Mesenchymal stem cell (in vitro differentiated cells and primary cell): ENCODE results near the gene PDZK1IP1.

Experiments used
- DNase-seq: peaks from one replicate; pipeline ENCODE4 v3.0.0-alpha.2; 2013
- H2AFZ ChIP-seq: one replicate; pipeline ENCODE4 v1.6.1; 2013; ENCODE audit warnings: low read depth, mild to moderate bottlenecking, control low read depth, inconsistent platforms, low read length, moderate library complexity
- H2AK5ac ChIP-seq: 2 replicates; pipeline ENCODE4 v1.6.1; 2013; ENCODE audit warnings: low read length, moderate library complexity, mild to moderate bottlenecking, inconsistent platforms; ENCODE audit not compliant: severe bottlenecking
- H2BK120ac ChIP-seq: one replicate; pipeline ENCODE4 v1.6.1; 2013; ENCODE audit warnings: low read depth, mild to moderate bottlenecking, inconsistent platforms, low read length, moderate library complexity
- H2BK12ac ChIP-seq, 2 experiments: one replicate each; pipeline ENCODE4 v1.6.1; 2013; ENCODE audit warnings: inconsistent platforms in 2 of 2, low read length in 2 of 2, mild to moderate bottlenecking in 2 of 2, moderate library complexity in 2 of 2, control low read depth in 1 of 2
- H2BK15ac ChIP-seq: one replicate; pipeline ENCODE4 v1.6.1; 2013; ENCODE audit warnings: mild to moderate bottlenecking, low read depth, inconsistent platforms; ENCODE audit not compliant: poor library complexity, severe bottlenecking
- H2BK5ac ChIP-seq: 2 replicates; pipeline ENCODE4 v1.6.1; 2013; ENCODE audit warnings: low read depth, mild to moderate bottlenecking, low read length, control low read depth, inconsistent platforms; ENCODE audit not compliant: poor library complexity, severe bottlenecking
- H3K14ac ChIP-seq, 2 experiments: one replicate each; pipeline ENCODE4 v1.6.1; 2013; ENCODE audit warnings: inconsistent platforms in 2 of 2, low read length in 2 of 2, control low read depth in 1 of 2, mild to moderate bottlenecking in 1 of 2, moderate library complexity in 1 of 2
- H3K18ac ChIP-seq, 2 experiments: one replicate each; pipeline ENCODE4 v1.6.1; 2013; ENCODE audit warnings: inconsistent platforms in 2 of 2, low read length in 2 of 2, control low read depth in 1 of 2, low read depth in 1 of 2, mild to moderate bottlenecking in 1 of 2
- H3K23ac ChIP-seq, 2 experiments: one replicate each; pipeline ENCODE4 v1.6.1; 2013; ENCODE audit warnings: inconsistent platforms in 2 of 2, low read length in 2 of 2, mild to moderate bottlenecking in 2 of 2, moderate library complexity in 2 of 2, control low read depth in 1 of 2
- H3K27ac ChIP-seq: 2 replicates; pipeline ENCODE4 v1.5.1; 2013; ENCODE audit warnings: mild to moderate bottlenecking, moderate library complexity, low read length, control low read depth, inconsistent platforms; ENCODE audit not compliant: poor library complexity, severe bottlenecking
- H3K27me3 ChIP-seq, 2 experiments: 2 replicates each; pipeline versions ENCODE4 v1.6.1 to v1.7.0; 2013; ENCODE audit warnings: low read length in 2 of 2, mild to moderate bottlenecking in 2 of 2, moderate library complexity in 2 of 2, control low read depth in 1 of 2, inconsistent platforms in 1 of 2; ENCODE audit not compliant: control insufficient read depth in 1 of 2, insufficient read depth in 1 of 2
- H3K36me3 ChIP-seq, 2 experiments: 2 replicates each; pipeline versions ENCODE4 v1.6.1 to v1.7.0; 2013; ENCODE audit warnings: low read length in 2 of 2, control low read depth in 1 of 2, inconsistent platforms in 1 of 2, low read depth in 1 of 2, mild to moderate bottlenecking in 1 of 2; ENCODE audit not compliant: insufficient read depth in 2 of 2, control insufficient read depth in 1 of 2
- H3K4ac ChIP-seq, 2 experiments: one replicate each; pipeline ENCODE4 v1.6.1; 2013; ENCODE audit warnings: inconsistent platforms in 2 of 2, low read length in 2 of 2, mild to moderate bottlenecking in 2 of 2, moderate library complexity in 2 of 2, control low read depth in 1 of 2, low read depth in 1 of 2
- H3K4me1 ChIP-seq: 2 replicates; pipeline ENCODE4 v1.6.1; 2013; ENCODE audit warnings: low read depth, low read length, control low read depth; ENCODE audit not compliant: control insufficient read depth, insufficient read depth
- H3K4me2 ChIP-seq: 2 replicates; pipeline ENCODE4 v1.6.1; 2013; ENCODE audit warnings: low read length, mild to moderate bottlenecking, inconsistent platforms; ENCODE audit not compliant: poor library complexity, severe bottlenecking
- H3K4me3 ChIP-seq, 2 experiments: 2 replicates each; pipeline versions ENCODE4 v1.5.1 to v1.7.0; 2013; ENCODE audit warnings: low read length in 2 of 2, mild to moderate bottlenecking in 2 of 2, control low read depth in 1 of 2, low read depth in 1 of 2; ENCODE audit not compliant: insufficient read depth in 1 of 2
- H3K79me1 ChIP-seq: replicated peaks from 2 replicates; pipeline ENCODE4 v1.6.1; 2013; ENCODE audit warnings: mild to moderate bottlenecking, control low read depth, low read length, inconsistent platforms; ENCODE audit not compliant: poor library complexity, severe bottlenecking
- H3K9ac ChIP-seq: 2 replicates; pipeline ENCODE4 v1.7.0; 2013; ENCODE audit warnings: mild to moderate bottlenecking, low read length, moderate library complexity
- H3K9me3 ChIP-seq: 2 replicates; pipeline ENCODE4 v1.7.0; 2013; ENCODE audit warnings: mild to moderate bottlenecking, low read length; ENCODE audit not compliant: control insufficient read depth
- H4K8ac ChIP-seq: one replicate; pipeline ENCODE4 v1.6.1; 2013; ENCODE audit warnings: inconsistent platforms, mild to moderate bottlenecking, low read length, moderate library complexity
- H4K91ac ChIP-seq: one replicate; pipeline ENCODE4 v1.6.1; 2013; ENCODE audit warnings: mild to moderate bottlenecking, low read length, inconsistent platforms
- WGBS: methylation state at CpG from one replicate; pipeline ENCODE4 v1.1.7; 2013; ENCODE audit warnings: mixed read lengths; 5-methylcytosine and 5-hydroxymethylcytosine counted together

PDZK1IP1 gene

GRCh38 chr1:47181095-47181954, 8.5 kb downstream of the PDZK1IP1 start:
- WGBS: 55% methylated on average over 14 of the region's 18 CpGs
- H4K91ac ChIP-seq: no peak overlapping the region
- H3K4ac ChIP-seq: no peak overlapping the region

GRCh38 chr1:47180603-47181094, 9.2 kb downstream of the PDZK1IP1 start:
- Histone ChIP-seq H2BK120ac (no peak overlapping the region), H2BK15ac (no peak overlapping the region), H3K36me3 (no peaks in the 10 kb centered on the region), H2AFZ (no peak overlapping the region), H3K14ac (no peak overlapping the region), H3K4me3 (no peak overlapping the region), H4K8ac (no peak overlapping the region), H3K23ac (no peak overlapping the region), H2BK12ac (no peak overlapping the region), H3K9ac (no peak overlapping the region), H2AK5ac (peak overlapping the region; percentile 2), H3K4me1 (peaks cover 34% of the 10 kb centered on the region), H3K18ac (no peak overlapping the region), H3K27ac (no peak overlapping the region), H3K9me3 (no peaks in the 10 kb centered on the region), H3K4me2 (no peak overlapping the region), H3K27me3 (peaks cover 4 to 29% of the 10 kb centered on the region in 2 experiments), H2BK5ac (no peak overlapping the region), H4K91ac (no peak overlapping the region), H3K4ac (no peak overlapping the region), H3K79me1 (no peaks in the 10 kb centered on the region)
- no peak for DNase-seq
- 65% methylated on average over 3 of the region's 3 CpGs for WGBS

More at GRCh38 chr1:47181095-47181954, 8.5 kb downstream of the PDZK1IP1 start:
- H2BK12ac ChIP-seq: no peak overlapping the region
- H3K14ac ChIP-seq: no peak overlapping the region
- no peak overlapping the region for H3K9ac ChIP-seq
- peaks cover 2 to 29% of the 10 kb centered on the region in 2 experiments for H3K27me3 ChIP-seq
- no peaks in the 10 kb centered on the region for H3K36me3 ChIP-seq
- no peak overlapping the region for H3K4me2 ChIP-seq
- H3K27ac ChIP-seq: no peak overlapping the region
- H3K18ac ChIP-seq: no peak overlapping the region
- H3K4me3 ChIP-seq: no peak overlapping the region
- no peak overlapping the region for H2BK15ac ChIP-seq
- H4K8ac ChIP-seq: no peak overlapping the region
- H2BK5ac ChIP-seq: no peak overlapping the region
- peak overlapping the region; percentile 3 for H2AK5ac ChIP-seq
- no peak overlapping the region for H2AFZ ChIP-seq
- H3K23ac ChIP-seq: no peak overlapping the region
- no peaks in the 10 kb centered on the region for H3K79me1 ChIP-seq
- peaks cover 34% of the 10 kb centered on the region for H3K4me1 ChIP-seq
- DNase-seq: no peak
- H2BK120ac ChIP-seq: no peak overlapping the region
- H3K9me3 ChIP-seq: no peaks in the 10 kb centered on the region

GRCh38 chr1:47179988-47180563, 9.8 kb downstream of the PDZK1IP1 start:
- no peak for DNase-seq
- H2AK5ac ChIP-seq: no peak overlapping the region
- no peak overlapping the region for H2AFZ ChIP-seq
- H2BK120ac ChIP-seq: no peak overlapping the region
- H3K4me1 ChIP-seq: peaks cover 36% of the 10 kb centered on the region
- H3K4me2 ChIP-seq: peak overlapping the region; percentile 83
- no peak overlapping the region for H2BK15ac ChIP-seq
- H4K8ac ChIP-seq: no peak overlapping the region
- no peak overlapping the region for H3K23ac ChIP-seq
- WGBS: 82% methylated on average over 3 of the region's 3 CpGs
- H4K91ac ChIP-seq: no peak overlapping the region
- H3K27ac ChIP-seq: no peak overlapping the region
- H3K9ac ChIP-seq: peak overlapping the region; percentile 72
- no peak overlapping the region for H2BK5ac ChIP-seq
- peaks cover 5 to 29% of the 10 kb centered on the region in 2 experiments for H3K27me3 ChIP-seq
- H3K36me3 ChIP-seq: no peaks in the 10 kb centered on the region
- H3K4ac ChIP-seq: no peak overlapping the region
- H3K18ac ChIP-seq: no peak overlapping the region
- H3K79me1 ChIP-seq: no peaks in the 10 kb centered on the region
- H3K14ac ChIP-seq: no peak overlapping the region
- H3K4me3 ChIP-seq: peak overlapping the region in 1 of 2 experiments; percentile 79
- no peak overlapping the region for H2BK12ac ChIP-seq
- no peaks in the 10 kb centered on the region for H3K9me3 ChIP-seq
